Hypothalamus (tissue), 51 donors: ENCODE measurements around the gene PRKCQ.
A peak's percentile ranks its signal among the peaks of the same experiment; 100 is the strongest.
"Not testable (repeated sequence)": the region's sequence is repeated elsewhere in the genome, so short reads cannot be mapped to it uniquely, and the experiment has no call there.

Experiments used
- DNase-seq, 51 donors: peaks; one replicate each; lab custom pipeline; 2025; lab: John Stamatoyannopoulos, UW

Gene PRKCQ

DNA sequence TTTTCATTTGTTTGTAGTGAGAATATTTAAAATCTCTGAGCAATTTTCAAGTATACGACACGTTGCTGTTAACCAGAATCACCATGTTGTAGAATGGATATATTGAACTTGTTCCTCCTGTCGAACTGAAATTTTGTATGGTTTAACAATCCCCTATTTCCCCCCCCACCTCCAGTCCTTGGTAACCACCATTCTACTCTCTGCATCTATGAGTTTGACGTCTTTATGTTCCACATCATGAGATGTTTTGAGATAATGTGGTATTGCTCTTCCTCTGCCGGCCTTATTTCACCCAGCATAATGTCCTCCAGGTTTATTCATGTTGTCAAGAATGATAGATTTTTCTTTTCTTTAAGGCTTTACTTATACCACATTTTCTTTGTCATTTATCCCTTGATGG, 17.4 kb upstream of the PRKCQ start:
- no peak for DNase-seq

DNA sequence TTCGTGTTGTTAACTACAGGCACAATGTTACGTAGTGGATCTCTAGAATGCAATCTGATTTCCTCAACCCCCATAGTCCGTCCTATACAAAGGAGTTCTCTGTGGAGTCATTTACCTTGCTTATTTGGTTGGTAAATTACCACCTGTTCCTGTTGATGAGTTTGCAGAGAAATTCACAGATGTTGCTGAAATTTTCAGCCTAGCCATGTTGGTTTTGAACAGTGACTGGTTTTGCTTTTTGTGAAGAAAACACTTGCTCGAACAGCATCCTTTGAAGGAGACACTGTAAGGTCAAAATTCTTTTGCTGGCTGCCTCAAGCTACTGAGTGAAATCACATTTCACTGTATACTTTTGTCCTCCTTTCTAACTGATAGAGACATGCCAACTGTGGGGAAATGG, 15.4 kb upstream of the PRKCQ start:
- DNase-seq, result peak in 1 of 51 donors; percentile 22

DNA sequence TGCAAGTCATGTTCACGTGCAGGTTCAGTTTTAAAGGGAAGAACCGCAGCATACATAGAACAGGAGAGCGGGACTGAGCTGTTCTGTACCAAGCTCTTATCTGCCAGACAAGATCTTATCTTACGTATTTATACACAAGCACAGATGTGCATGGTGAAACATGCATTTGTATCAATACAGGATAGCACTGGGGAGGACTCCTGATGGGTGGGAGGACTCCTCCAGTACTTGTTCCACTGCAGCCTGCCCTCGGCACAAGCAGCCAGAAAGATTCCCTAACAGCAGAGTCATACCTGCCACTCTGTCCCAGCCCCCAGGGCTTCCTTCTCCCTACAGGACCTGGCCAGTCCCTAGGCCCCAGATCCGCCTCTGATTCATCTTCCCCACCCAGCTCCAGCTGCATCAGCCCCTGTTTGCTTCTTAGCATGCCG, 13.2 kb upstream of the PRKCQ start:
- DNase-seq, result no peak

DNA sequence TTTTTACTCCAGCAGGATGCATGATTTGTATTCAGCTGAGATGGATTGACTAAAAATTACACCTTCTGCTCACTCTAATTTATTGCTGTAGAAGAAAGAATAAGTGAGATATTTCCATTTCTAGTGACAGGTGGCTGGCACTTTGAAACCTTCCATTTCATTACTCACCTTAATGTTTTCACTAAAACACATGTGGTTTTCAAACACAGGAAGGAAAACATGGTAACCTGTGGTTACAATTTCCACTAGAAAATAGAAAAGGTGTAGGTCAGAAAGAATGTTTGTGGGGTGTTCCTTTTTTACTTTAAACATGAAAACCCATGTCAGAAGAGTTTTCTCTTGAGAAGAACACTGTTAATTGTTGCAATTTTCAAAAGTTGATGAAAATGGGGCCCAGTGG, 12.0 kb upstream of the PRKCQ start:
- no peak for DNase-seq

DNA sequence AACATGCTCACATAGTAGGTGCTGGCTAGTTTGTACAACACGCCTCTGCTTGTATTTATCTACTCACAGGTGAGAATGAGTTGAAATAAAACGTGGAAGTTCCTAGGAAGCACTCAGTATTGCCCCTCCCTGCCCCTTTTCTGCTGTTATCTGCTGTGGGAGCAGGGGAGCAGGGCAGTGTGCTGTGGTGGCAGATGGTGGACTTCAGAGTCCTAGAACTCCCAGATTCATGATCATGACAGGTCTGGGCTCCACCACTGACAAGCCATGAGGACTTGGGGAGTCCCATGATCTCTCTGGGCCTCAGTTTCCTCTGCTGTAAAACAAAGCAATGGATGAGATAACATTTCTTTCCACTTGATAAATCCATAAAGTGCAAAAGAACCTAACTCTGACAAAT, 11.6 kb upstream of the PRKCQ start:
- no peak for DNase-seq

DNA sequence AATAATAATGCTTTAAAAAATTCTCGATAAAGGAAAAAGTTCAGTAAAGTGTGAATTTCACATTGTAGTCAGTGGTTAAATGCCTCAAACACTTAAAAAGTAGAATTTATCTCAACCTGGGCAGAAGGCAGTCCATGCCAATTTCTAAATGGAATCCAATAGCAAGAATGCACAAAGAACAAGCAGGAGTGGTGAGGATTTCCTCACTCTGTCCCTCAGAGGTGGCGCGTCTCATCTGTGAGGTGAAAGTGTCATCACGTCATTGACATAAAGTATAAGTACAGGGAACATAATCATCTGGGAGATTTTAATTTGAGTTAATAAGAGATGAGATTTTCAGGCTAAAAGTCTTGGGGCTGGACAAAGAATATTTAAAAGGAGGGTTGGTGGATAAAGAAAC, 10.0 kb upstream of the PRKCQ start:
- no peak for DNase-seq

DNA sequence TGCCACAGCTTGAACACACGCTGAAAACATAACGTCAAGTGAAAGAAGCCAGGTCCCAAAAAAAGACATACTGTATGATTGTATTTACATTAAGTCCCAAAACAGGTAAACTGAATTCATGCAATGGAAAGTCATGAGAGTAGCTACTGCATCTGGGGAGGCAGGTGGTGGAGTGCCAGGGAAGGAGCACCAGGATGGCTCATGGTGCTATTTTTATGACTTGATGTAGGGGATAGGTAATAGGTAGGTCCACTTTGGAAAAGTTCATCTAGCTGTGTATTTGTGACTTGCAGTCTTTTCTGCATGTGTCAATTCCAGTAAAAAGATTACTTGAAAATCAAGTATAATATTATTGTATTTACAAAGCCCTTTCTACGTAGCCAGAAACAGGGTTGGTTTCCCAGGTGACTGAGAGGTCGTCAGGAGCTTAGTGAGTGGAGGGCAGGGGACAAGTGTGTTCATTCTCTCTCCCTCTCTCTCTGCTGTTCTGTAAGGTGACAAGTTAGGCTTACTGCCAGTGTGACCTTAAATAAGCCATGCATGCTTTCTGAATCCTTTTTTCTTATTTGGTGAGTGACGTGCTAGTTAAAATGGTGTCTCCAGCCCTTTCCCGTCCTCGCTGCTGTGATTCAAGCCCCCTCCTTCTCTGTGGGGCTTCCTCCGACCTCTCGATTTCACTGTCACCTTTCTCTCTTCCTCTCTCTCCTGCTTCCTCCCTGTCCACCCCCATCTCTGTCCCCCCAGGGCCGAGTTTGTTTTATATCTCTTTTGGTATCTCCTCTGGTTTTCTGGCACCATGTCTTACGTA, 9.4 kb upstream of the PRKCQ start:
- no peak for DNase-seq

DNA sequence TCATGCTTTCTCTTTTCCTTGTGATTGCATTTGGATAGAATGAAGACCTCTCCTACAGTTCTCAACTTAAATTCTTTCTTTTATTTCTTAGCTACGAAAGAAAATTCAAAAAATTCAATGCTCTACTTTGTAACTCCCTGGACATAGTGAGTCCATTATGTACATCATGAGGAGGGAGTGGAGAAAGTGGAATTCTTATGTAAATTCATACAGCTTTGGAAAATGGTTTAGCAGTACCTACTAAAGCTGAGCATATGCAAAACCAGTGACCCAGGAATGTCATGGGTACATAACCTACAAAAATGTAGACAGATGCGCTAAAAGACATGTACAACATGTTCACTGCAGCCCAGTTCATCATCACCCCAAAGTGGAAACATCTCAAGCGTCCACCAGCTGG, 8.8 kb upstream of the PRKCQ start:
- DNase-seq, result no peak

DNA sequence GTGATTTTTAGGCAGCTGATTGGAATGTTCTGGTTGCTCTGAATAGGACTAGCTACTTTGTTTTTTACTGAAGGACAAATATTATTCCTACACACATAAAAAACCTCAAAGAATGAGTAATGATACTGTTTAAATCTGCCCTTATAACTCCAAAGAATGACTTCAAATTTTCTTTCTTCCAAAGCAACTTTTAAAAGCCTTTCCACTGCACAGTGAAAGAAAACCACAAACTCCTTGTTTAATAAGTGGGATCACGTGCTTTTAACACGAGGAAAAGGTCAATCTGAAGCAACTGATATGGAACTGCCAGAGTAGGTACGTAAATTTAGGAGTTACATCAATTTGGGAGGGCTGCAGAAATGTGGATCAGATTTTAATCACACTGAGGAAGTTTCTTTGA, 8.0 kb upstream of the PRKCQ start:
- DNase-seq, result no peak

DNA sequence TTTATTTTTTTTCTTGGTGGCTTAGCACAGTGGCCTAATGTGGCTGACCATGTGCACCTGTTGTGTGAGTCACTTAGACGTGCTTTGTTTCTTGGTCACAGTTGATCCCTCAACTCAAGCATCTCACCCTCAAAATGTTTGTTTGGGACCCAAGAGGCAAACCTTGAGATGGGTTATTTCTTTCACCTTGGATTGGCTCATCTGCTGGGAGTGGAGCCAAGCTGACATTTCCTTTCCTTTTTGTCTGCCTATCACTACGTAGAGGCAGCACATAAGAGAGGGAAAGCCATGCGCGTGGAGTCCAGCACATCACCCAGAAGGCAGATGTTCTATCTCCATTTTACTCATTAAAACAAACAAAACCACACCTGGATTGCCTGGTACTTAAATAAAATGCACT, 6.4 kb upstream of the PRKCQ start:
- DNase-seq, result no peak

DNA sequence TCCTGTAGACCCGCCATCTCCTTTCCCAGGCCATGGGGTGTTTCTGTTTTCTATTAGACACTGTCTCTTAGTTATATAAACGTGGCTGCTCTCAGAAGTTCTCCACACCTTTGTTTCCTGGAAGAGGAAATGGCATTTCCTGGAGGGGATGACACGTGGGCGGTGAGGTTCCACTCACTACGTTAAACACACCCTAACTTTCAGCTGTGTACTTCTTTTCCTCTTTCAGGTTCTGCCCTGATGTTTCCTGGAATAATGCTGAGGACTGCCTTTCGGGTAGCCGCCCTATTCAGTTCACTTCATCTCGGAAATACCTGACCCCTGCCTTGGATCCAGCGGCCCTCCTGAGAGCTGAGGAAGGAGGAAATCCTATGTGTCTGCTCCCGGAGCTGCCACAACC, 3.4 kb upstream of the PRKCQ start:
- no peak for DNase-seq

DNA sequence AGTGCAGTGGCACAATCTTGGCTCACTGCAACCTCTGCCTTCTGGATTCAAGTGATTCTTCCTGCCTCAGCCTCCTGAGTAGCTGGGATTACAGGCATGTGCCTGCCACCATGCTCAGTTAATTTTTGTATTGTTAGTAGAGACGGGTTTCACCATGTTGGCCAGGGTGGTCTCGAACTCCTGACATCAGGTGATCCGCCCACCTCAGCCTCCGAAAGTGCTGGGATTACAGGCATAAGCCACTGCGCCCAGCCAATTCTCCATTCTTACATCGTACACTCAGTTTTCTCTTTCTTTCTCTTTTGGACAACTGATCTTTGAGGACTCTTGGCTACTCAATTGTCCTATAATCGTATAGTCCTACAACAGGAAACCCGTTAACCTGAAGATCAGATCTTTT, 2.8 kb upstream of the PRKCQ start:
- DNase-seq, result not testable (repeated sequence)

DNA sequence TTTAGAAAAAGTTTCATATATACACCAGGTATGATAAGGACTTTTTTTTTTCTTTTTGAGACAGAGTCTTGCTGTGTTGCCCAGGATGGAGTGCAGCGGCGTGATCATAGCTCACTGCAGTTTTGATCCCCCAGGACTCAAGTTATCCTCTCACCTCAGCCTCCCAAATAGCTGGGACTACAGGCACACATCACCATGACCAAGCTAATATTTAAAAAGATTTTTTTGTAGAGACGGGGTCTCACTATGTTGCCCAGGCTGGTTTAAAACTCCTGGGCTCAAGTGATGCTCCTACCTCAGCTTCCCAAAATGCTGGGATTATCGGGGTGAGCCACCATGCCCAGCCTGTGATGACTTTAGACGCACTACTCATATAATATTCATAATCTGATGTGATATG, 2.2 kb upstream of the PRKCQ start:
- no peak for DNase-seq

DNA sequence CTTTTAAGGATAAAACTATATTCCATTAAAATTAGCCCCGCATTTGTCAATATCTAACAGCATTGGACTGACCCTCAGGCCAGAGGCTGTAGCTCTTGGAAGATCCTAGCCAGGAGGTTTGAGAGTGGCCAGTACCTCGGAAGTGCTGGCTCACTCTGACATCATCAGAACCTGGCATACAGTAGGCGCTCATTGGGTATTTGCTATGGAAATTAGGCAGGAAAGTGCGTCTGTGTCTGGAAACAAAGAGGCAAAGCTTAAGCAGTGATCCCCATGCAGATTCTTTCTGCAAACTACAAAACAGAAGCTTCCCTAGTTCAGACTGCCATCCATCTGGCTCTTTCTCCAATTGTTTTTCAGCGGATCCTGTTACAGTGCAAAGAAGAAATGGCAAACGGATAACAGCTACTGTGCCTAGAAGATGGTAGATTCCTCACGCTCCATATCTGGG, 1.7 kb upstream of the PRKCQ start:
- DNase-seq, result peak in 2 of 51 donors; percentile 27 to 28

DNA sequence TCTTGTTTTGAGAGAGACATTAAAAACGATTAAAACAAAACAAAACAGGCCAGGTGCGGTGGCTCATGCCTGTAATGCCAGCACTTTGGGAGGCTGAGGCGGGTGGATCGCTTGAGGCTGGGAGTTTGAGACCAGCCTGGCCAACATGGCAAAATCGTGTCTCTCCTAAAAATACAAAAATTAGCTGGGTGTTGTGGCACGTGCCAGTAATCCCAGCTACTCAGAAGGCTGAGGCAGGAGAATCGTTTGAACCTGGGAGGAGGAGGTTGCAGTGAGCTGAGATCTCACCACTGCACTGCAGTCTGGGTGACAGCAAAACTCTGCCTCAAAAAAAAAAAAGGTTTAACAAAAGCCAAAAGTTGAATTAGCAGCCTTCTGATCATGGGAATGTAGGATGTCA, 1.1 kb upstream of the PRKCQ start:
- DNase-seq, result peak in 1 of 51 donors; percentile 5

DNA sequence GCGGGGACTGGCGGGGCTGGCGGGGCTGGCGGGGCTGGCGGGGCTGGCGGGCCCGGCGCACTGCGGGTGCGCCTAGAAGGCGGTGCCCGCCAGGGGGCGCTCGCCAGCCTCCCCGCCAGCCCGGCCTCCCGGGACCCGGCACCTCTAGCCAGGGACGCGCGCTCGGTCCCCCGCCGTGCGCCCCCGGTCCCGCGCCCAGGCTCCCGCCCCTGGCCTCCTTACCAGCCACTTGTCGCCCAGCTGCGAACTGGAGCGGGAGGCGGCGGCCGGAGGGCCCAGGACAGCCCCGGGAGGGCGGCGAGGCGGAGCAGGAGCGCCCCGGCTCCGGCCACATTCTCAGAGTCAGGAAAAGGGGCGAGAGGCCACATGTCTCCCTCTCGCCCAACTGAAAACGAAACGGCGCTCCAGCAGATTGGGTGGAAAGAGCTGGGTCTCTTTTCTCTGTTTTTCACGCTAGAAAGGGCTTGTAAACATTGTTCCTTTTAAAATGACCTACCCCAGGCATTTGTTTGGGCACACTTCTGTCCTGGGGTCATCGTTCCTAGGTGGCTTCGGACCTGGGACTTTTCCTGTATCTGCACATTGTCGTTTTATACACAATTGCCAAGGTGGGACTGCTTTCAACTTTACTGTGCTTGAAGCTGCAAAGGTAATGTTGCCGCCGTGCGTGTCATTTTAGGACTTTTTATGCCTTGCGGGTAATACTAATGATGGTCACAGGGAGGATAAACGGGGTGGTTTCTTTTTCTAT, 378 bp upstream of the PRKCQ start:
- peak; percentile 9 to 91 (median 73) for DNase-seq

DNA sequence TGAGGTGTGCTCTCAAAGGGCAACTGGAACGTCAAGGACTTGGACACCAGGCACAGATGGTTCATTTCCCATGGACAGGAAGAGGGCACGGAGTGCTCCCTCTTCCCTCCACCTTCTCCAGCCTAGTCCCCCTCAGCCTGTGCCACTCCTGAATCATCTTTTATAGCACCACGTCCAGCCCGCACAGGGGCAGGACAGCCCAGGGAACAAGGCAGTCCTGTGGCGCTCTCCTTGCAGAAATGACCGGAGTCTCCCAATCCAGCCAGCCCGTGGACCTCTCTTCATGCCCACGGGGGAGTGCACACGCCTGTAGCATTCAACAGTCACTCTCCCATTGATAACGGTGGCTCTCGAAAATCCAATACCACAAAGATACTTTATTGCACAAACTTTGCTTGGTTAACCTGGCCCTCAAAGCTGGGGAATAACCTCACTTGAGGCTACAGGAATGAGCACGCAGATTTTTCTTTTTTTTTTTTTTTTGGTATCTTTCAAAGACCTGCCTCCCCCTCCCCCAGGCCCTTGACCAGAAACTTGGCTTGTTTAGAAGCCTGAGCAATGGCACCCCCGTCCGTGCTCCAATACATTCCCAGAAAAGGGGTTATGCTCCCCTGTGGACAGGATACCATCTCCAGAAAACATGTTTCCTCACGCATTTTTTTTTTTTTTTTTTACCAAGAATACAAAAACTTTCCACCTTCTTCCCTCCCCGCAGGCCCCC, 733 bp downstream of the PRKCQ start:
- DNase-seq, result peak in 1 of 51 donors; percentile 35

DNA sequence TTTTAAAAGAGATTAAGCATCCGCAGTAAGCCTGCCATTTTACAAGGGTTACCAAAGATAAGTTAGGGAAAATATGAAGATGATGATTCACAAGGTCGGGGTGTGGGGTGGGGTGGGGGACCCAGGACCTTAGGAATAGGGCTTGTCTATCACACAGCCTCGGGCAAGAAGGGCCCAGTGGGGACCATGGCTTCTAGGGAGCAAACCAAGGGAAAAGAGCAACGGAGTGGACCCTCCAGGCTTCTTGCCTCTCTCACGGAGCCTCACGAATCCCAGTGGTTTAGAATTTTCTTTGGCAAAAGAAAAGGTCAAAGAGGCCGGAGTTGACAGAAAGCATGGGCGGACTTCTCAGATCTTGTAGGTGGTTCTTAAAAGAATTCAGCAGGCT, 1.3 kb downstream of the PRKCQ start:
- DNase-seq, result no peak

DNA sequence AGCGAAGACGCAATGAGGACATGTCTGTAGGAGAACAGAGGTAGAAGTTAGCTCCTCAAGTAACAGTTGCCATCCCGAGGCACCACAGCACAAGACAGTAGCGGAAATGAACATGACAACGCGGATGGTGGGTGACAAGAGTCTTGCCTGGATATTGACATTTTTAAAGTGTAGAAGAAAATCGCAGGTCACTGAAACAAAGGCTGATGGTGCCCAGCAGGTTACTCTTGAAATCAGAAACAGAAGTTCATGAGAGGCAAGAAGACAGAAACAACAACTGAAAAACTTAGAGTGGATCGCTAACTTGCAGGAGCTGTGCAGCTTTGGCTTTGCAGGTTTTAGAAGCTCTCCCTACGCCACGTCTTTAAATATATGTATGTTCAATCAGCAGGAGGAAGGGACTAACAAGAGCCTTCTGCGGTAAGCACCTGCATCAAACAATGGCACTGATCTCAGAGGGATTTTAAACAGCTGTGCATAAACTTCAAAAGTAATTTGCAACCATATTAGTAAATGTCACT, 1.8 kb downstream of the PRKCQ start:
- DNase-seq, result no peak

DNA sequence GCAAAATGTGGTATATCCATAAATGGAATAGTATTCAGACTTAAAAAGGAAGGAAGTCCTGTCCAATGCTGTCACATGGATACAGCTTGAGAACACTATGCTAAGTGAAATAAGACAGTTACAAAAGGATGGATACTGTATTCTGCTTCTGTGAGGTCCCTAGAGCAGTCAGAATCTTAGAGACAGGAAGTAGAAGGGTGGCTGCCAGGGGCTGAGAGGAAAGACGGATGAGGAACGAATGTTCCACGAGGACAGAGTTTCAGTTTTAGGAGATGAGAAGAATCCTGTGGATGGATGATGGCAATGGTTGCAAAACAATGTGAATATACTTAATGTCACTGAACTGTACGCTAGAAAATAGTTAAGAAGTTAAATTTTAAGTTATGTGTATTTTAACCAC, 3.8 kb downstream of the PRKCQ start:
- DNase-seq, result no peak

DNA sequence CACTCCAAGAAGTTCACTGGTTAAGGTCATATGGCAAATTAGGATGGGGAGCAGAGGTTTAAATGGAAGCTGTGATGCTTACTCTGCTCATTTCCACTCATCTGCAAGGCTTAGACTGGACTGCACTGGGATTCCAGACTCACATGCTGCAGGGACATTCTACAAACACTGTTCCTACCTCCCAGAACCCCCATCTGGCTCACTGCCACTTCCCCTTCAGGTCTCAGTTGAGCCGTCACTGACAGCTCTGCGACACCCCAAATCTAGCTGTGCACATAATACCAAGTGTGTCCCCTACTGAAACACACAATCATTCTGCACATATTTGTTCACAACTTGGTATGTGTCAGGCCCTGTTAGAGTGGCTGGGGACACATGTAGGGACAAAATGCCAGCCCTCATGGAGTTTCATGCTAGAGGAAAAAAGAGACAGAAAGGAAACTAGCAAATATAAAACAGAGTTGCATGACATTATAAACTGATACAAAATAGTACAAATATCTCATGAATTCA, 5.4 kb downstream of the PRKCQ start:
- no peak for DNase-seq
